Cardiac muscle cell (in vitro differentiated cells and primary cell): ENCODE results near the gene MRPL14. TPM values are rescaled to one million over a fixed set of nuclear protein-coding genes. Genes with fewer than 3 reads are reported as not detected.

ENCODE experiments used
- DNase-seq, 2 donors: peaks; one replicate each; pipeline versions ENCODE4 v3.0.0 to v3.0.0-alpha.2; 2010 to 2017; ENCODE audit warnings: low read depth in 1 of 2, low spot score in 1 of 2
- H3K27ac ChIP-seq: fragments of 200-600 bp; sonication (generic); 2 replicates; pipeline ENCODE4 v1.5.1; 2016
- H3K27me3 ChIP-seq: fragments of 200-600 bp; sonication (generic); 2 replicates; pipeline ENCODE4 v1.6.0; 2016; ENCODE audit warnings: control low read depth
- H3K36me3 ChIP-seq: fragments of 200-600 bp; sonication (generic); 2 replicates; pipeline ENCODE4 v1.5.1; 2016; ENCODE audit warnings: control low read depth
- H3K4me1 ChIP-seq: fragments of 200-600 bp; sonication (generic); 2 replicates; pipeline ENCODE4 v1.8.1; 2017; ENCODE audit warnings: low read depth, mild to moderate bottlenecking, mixed run types
- H3K4me3 ChIP-seq: fragments of 200-600 bp; sonication (generic); 2 replicates; pipeline ENCODE4 v1.5.1; 2016; ENCODE audit warnings: mild to moderate bottlenecking
- H3K9me3 ChIP-seq: fragments of 200-600 bp; sonication (generic); 2 replicates; pipeline ENCODE4 v1.5.1; 2017; ENCODE audit warnings: low read depth, mild to moderate bottlenecking, control low read depth
- CTCF ChIP-seq: IDR thresholded peaks from 2 replicates; pipeline ENCODE4 v1.5.1; 2012; ENCODE audit warnings: low read depth, mild to moderate bottlenecking, low read length
- polyA plus RNA-seq: library from polyadenylated mRNA; unstranded; fragments of >200 nt; fragmentation: Nextera tagmentation; extraction: Ambion mirVana; gene quantifications from 2 replicates; pipeline ENCODE4 v1.2.1, GENCODE V29; 2016
- total RNA-seq: library from RNA; depleted of rRNA; stranded (reverse); fragments of >200 nt; gene quantifications from 2 replicates; pipeline ENCODE4 v1.2.3, GENCODE V29; 2016

Gene MRPL14
- total and polyA plus RNA-seq, 2 experiments from 2014 or later = 78.8 to 130 TPM

- no peak for TF ChIP-seq CTCF
- Histone ChIP-seq H3K4me1 (no peaks in the 10 kb centered on the region), H3K27me3 (no peaks in the 10 kb centered on the region), H3K36me3 (no peaks in the 10 kb centered on the region), H3K27ac (no peak overlapping the region), H3K9me3 (no peaks in the 10 kb centered on the region), H3K4me3 (no peak overlapping the region)
- DNase-seq = no peak
These were observed 42.8 kb upstream of the MRPL14 start for GRCh38 chr6:44169886-44170570.

GRCh38 chr6:44169154-44169553 lies 41.9 kb upstream of the MRPL14 start:
- Histone ChIP-seq H3K4me3 (no peak overlapping the region), H3K9me3 (no peaks in the 10 kb centered on the region), H3K4me1 (no peaks in the 10 kb centered on the region), H3K27ac (no peak overlapping the region), H3K36me3 (no peaks in the 10 kb centered on the region), H3K27me3 (no peaks in the 10 kb centered on the region)
- no peak for TF ChIP-seq CTCF
- DNase-seq = no peak

- no peak for TF ChIP-seq CTCF
- no peaks in the 10 kb centered on the region for H3K9me3 ChIP-seq
- no peak overlapping the region for H3K4me3 ChIP-seq
- H3K27me3 ChIP-seq = no peaks in the 10 kb centered on the region
- no peaks in the 10 kb centered on the region for H3K4me1 ChIP-seq
- no peak overlapping the region for H3K27ac ChIP-seq
- DNase-seq = no peak
- H3K36me3 ChIP-seq = no peaks in the 10 kb centered on the region
These were observed 40.3 kb upstream of the MRPL14 start for GRCh38 chr6:44167567-44167966.

GRCh38 chr6:44166591-44167184 lies 39.4 kb upstream of the MRPL14 start:
- Histone ChIP-seq H3K9me3 (no peaks in the 10 kb centered on the region), H3K36me3 (no peaks in the 10 kb centered on the region), H3K4me3 (no peak overlapping the region), H3K27me3 (no peaks in the 10 kb centered on the region), H3K4me1 (no peaks in the 10 kb centered on the region), H3K27ac (no peak overlapping the region)
- no peak for DNase-seq
- TF ChIP-seq CTCF = no peak

- Histone ChIP-seq H3K9me3 (no peaks in the 10 kb centered on the region), H3K27me3 (no peaks in the 10 kb centered on the region), H3K4me1 (no peaks in the 10 kb centered on the region), H3K27ac (no peak overlapping the region), H3K4me3 (no peak overlapping the region), H3K36me3 (no peaks in the 10 kb centered on the region)
- no peak for TF ChIP-seq CTCF
- DNase-seq = no peak
These were observed 38.9 kb upstream of the MRPL14 start for GRCh38 chr6:44166116-44166515.
